ENCODE measurements around the gene RUFY4.

DNA sequence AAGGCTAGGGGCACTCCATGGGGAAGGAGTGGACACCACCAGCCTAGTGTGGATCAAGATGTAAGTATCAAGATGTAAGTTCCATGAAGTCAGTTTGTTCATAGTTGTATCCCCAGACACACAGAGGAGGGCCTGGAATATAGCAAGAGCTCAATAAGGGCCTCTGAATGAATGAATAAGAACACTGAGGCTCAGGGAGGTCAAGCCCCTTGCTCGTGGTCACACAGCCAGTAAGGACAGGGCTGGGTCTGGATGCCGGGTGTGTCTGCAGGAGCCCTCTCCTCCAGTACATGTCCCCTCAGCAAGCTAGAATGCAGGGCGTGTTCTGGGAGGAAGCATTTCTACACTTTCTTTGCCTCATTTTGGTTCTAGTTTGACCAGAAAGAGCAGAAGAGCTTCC is 2.9 kb downstream of the RUFY4 start:
- TF ChIP-seq, protein P1, sequence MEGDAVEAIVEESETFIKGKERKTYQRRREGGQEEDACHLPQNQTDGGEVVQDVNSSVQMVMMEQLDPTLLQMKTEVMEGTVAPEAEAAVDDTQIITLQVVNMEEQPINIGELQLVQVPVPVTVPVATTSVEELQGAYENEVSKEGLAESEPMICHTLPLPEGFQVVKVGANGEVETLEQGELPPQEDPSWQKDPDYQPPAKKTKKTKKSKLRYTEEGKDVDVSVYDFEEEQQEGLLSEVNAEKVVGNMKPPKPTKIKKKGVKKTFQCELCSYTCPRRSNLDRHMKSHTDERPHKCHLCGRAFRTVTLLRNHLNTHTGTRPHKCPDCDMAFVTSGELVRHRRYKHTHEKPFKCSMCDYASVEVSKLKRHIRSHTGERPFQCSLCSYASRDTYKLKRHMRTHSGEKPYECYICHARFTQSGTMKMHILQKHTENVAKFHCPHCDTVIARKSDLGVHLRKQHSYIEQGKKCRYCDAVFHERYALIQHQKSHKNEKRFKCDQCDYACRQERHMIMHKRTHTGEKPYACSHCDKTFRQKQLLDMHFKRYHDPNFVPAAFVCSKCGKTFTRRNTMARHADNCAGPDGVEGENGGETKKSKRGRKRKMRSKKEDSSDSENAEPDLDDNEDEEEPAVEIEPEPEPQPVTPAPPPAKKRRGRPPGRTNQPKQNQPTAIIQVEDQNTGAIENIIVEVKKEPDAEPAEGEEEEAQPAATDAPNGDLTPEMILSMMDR (IDR thresholded peaks at IDR 0.05): no peak
- no peak for TF ChIP-seq POLR2A (IDR thresholded peaks at IDR 0.05)
